ENCODE results near the gene PPIL6. TPM values are rescaled to one million over a fixed set of nuclear protein-coding genes. Genes with fewer than 3 reads are reported as not detected.

The PPIL6 gene
- total and polyA plus RNA-seq, 4 donors = 0.17 to 0.51 (median 0.30) TPM

- 87% methylated on average over 5 of the region's 5 CpGs for WGBS
- Histone ChIP-seq H3K9me3 (ENCODE audit: control insufficient read depth in 4 of 4, low read length in 3 of 4) (no peaks in the 10 kb centered on the region), H3K27ac (ENCODE audit: low read depth in 1 of 2, low read length in 2 of 2) (no peak overlapping the region), H3K36me3 (ENCODE audit: control insufficient read depth in 4 of 4, insufficient read depth in 3 of 4, low read depth in 1 of 4, low read length in 3 of 4) (peaks cover 2 to 12% (median 5%) of the 10 kb centered on the region in 4 donors), H3K27me3 (ENCODE audit: control insufficient read depth in 4 of 4, insufficient read depth in 4 of 4, low read length in 3 of 4) (no peaks in the 10 kb centered on the region), H3K9ac (ENCODE audit: low read depth in 1 of 2, low read length in 2 of 2) (no peak overlapping the region), H3K4me3 (ENCODE audit: low read depth in 1 of 3, low read length in 3 of 3) (no peak overlapping the region), H3K4me1 (ENCODE audit: control insufficient read depth in 4 of 4, insufficient read depth in 4 of 4, low read length in 3 of 4) (peaks cover 0 to 24% (median 7%) of the 10 kb centered on the region in 4 donors)
- TF ChIP-seq YY1 (IDR thresholded peaks at IDR 0.05) = no peak
- TF ChIP-seq ZBTB33 (IDR thresholded peaks at IDR 0.05) = no peak
- no peak for TF ChIP-seq TAF1 (conservative IDR thresholded peaks at IDR 0.05)
- no peak for DNase-seq (ENCODE audit: low spot score)
Observed at GRCh38 chr6:109478841-109479624, 38.6 kb upstream of the PPIL6 start.

- Histone ChIP-seq H3K27me3 (ENCODE audit: control insufficient read depth in 4 of 4, insufficient read depth in 4 of 4, low read length in 3 of 4) (no peaks in the 10 kb centered on the region), H3K36me3 (ENCODE audit: control insufficient read depth in 4 of 4, insufficient read depth in 3 of 4, low read depth in 1 of 4, low read length in 3 of 4) (peaks cover 5 to 12% (median 7%) of the 10 kb centered on the region in 4 donors), H3K9ac (ENCODE audit: low read depth in 1 of 2, low read length in 2 of 2) (no peak overlapping the region), H3K9me3 (ENCODE audit: control insufficient read depth in 4 of 4, low read length in 3 of 4) (no peaks in the 10 kb centered on the region), H3K4me1 (ENCODE audit: control insufficient read depth in 4 of 4, insufficient read depth in 4 of 4, low read length in 3 of 4) (peaks cover 0 to 20% (median 7%) of the 10 kb centered on the region in 4 donors), H3K27ac (ENCODE audit: low read depth in 1 of 2, low read length in 2 of 2) (no peak overlapping the region), H3K4me3 (ENCODE audit: low read depth in 1 of 3, low read length in 3 of 3) (no peak overlapping the region)
- WGBS = 94% methylated on average over 9 of the region's 9 CpGs
- no peak for DNase-seq (ENCODE audit: low spot score)
- TF ChIP-seq REST (IDR thresholded peaks at IDR 0.05) (no peak), FOXA1 (IDR thresholded peaks at IDR 0.05) (no peak)
Observed at GRCh38 chr6:109478222-109478805, 37.9 kb upstream of the PPIL6 start.

- TF ChIP-seq JUND (IDR thresholded peaks at IDR 0.05) (no peak), FOXA2 (IDR thresholded peaks at IDR 0.05) (no peak), ZBTB33 (IDR thresholded peaks at IDR 0.05) (no peak), GABPA (IDR thresholded peaks at IDR 0.05 in 1 of 2, conservative IDR thresholded peaks at IDR 0.05 in 1 of 2) (no peak), HNF4A (conservative IDR thresholded peaks at IDR 0.05) (no peak)
- H3K36me3 ChIP-seq (ENCODE audit: control insufficient read depth in 4 of 4, insufficient read depth in 3 of 4, low read depth in 1 of 4, low read length in 3 of 4) = peaks cover 6 to 12% (median 10%) of the 10 kb centered on the region in 4 donors
- H3K4me1 ChIP-seq (ENCODE audit: control insufficient read depth in 4 of 4, insufficient read depth in 4 of 4, low read length in 3 of 4) = peaks cover 0 to 20% (median 7%) of the 10 kb centered on the region in 4 donors
- WGBS = 75% methylated on average over 2 of the region's 2 CpGs
- no peaks in the 10 kb centered on the region for H3K9me3 ChIP-seq (ENCODE audit: control insufficient read depth in 4 of 4, low read length in 3 of 4)
- no peak overlapping the region for H3K9ac ChIP-seq (ENCODE audit: low read depth in 1 of 2, low read length in 2 of 2)
- H3K27ac ChIP-seq (ENCODE audit: low read depth in 1 of 2, low read length in 2 of 2) = no peak overlapping the region
- H3K27me3 ChIP-seq (ENCODE audit: control insufficient read depth in 4 of 4, insufficient read depth in 4 of 4, low read length in 3 of 4) = no peaks in the 10 kb centered on the region
- DNase-seq (ENCODE audit: low spot score) = no peak
- no peak overlapping the region for H3K4me3 ChIP-seq (ENCODE audit: low read depth in 1 of 3, low read length in 3 of 3)
Observed at GRCh38 chr6:109477725-109478124, 37.3 kb upstream of the PPIL6 start.
